K562 (cell line): ENCODE results near the gene SHISAL1.

Experiments used
- CBX5 ChIP-seq: IDR thresholded peaks from 2 replicates; pipeline ENCODE4 v1.6.1; 2014; ENCODE audit warnings: low read depth, borderline replicate concordance
- CTCF ChIP-seq, 3 experiments: IDR thresholded peaks in 2 of 3; conservative IDR thresholded peaks in 1 of 3; 2 replicates each; pipeline ENCODE4 v1.5.1; 2011 to 2012; ENCODE audit warnings: low read length in 3 of 3, mild to moderate bottlenecking in 3 of 3, control low read depth in 2 of 3, improper control_type of control experiment in 1 of 3, inconsistent platforms in 1 of 3, low read depth in 1 of 3, mixed read lengths in 1 of 3, moderate library complexity in 1 of 3; ENCODE audit not compliant: insufficient read depth in 2 of 3
- EGR1 ChIP-seq: fragments of 450-650 bp; conservative IDR thresholded peaks from 2 replicates; pipeline ENCODE4 v1.6.1; 2017; ENCODE audit warnings: mild to moderate bottlenecking
- ELK1 ChIP-seq: sonication (generic); formaldehyde crosslinking; IDR thresholded peaks from 2 replicates; pipeline ENCODE4 v1.8.1; 2022; ENCODE audit warnings: missing genetic modification reagents
- JUN ChIP-seq, 2 experiments: sonication (generic) in 1 of 2; formaldehyde crosslinking in 1 of 2; IDR thresholded peaks; 2 replicates each; pipeline versions ENCODE4 v1.6.1 to v1.8.0; 2012 to 2022; ENCODE audit warnings: borderline replicate concordance in 2 of 2, mild to moderate bottlenecking in 2 of 2, improper control_type of control experiment in 1 of 2, low read depth in 1 of 2, low read length in 1 of 2, missing genetic modification reagents in 1 of 2
- JUNB ChIP-seq: fragments of 450-650 bp; formaldehyde crosslinking; conservative IDR thresholded peaks from 2 replicates; pipeline ENCODE4 v1.4.0; 2020; ENCODE audit warnings: mild to moderate bottlenecking
- RAD21 ChIP-seq, 2 experiments: fragments of 250-450 bp in 1 of 2; fragments of 450-650 bp in 1 of 2; sonication (Bioruptor Pico) in 1 of 2; formaldehyde crosslinking in 1 of 2; IDR thresholded peaks in 1 of 2; conservative IDR thresholded peaks in 1 of 2; 2 replicates each; pipeline versions ENCODE4 v1.4.0 to v1.8.0; 2020 to 2022; ENCODE audit warnings: mild to moderate bottlenecking in 2 of 2, moderate library complexity in 1 of 2
- SMC3 ChIP-seq: conservative IDR thresholded peaks from 2 replicates; pipeline ENCODE4 v1.6.1; 2011; ENCODE audit warnings: low read depth, low read length, improper control_type of control experiment; ENCODE audit not compliant: insufficient read depth
- SNIP1 ChIP-seq: fragments of 450-650 bp; IDR thresholded peaks from 2 replicates; pipeline ENCODE4 v1.7.1; 2017; ENCODE audit warnings: low read depth, mild to moderate bottlenecking
- TAF1 ChIP-seq: IDR thresholded peaks from 2 replicates; pipeline ENCODE4 v1.6.1; 2011; ENCODE audit warnings: mild to moderate bottlenecking, low read length, moderate library complexity; ENCODE audit not compliant: insufficient read depth, control insufficient read depth, severe bottlenecking; ENCODE audit errors: extremely low read depth
- ZBTB26 ChIP-seq: fragments of 450-650 bp; formaldehyde crosslinking; IDR thresholded peaks from 2 replicates; pipeline ENCODE4 v1.4.0; 2022; ENCODE audit warnings: missing genetic modification characterization
- ZNF140 ChIP-seq: fragments of 250-450 bp; sonication (Bioruptor Pico); IDR thresholded peaks from 2 replicates; pipeline ENCODE4 v1.8.0; 2021; ENCODE audit warnings: moderate library complexity, mild to moderate bottlenecking, inconsistent platforms
- ZNF232 ChIP-seq: sonication (generic); formaldehyde crosslinking; IDR thresholded peaks from 2 replicates; pipeline ENCODE4 v1.8.0; 2022; ENCODE audit warnings: mild to moderate bottlenecking, missing genetic modification reagents
- ZNF518B ChIP-seq: fragments of 250-450 bp; sonication (Bioruptor Pico); IDR thresholded peaks from 2 replicates; pipeline ENCODE4 v1.5.0; 2021; ENCODE audit warnings: mild to moderate bottlenecking, moderate library complexity

GRCh38 chr22:44197271-44197670, 115.5 kb downstream of the SHISAL1 start:
- TF ChIP-seq ZBTB26 (CRISPR knock-in tag) (no peak), ZNF140 (no peak), CTCF (IDR thresholded peaks at IDR 0.05 in 2 of 3, conservative IDR thresholded peaks at IDR 0.05 in 1 of 3; ENCODE audit: insufficient read depth in 2 of 3, low read depth in 1 of 3, low read length in 3 of 3) (no peak), JUN (IDR thresholded peaks at IDR 0.05; ENCODE audit: borderline replicate concordance, low read depth, low read length) (no peak), JUN (CRISPR knock-in tag; IDR thresholded peaks at IDR 0.05; ENCODE audit: borderline replicate concordance) (no peak), ELK1 (CRISPR knock-in tag) (no peak), SMC3 (no peak), RAD21 (CRISPR knock-in tag; conservative IDR thresholded peaks at IDR 0.05 in 1 of 2, IDR thresholded peaks at IDR 0.05 in 1 of 2) (no peak), JUNB (CRISPR knock-in tag) (no peak), SNIP1 (no peak), EGR1 (no peak), TAF1 (no peak), CBX5 (no peak), ZNF518B (CRISPR knock-in tag) (no peak), ZNF232 (CRISPR knock-in tag) (no peak)
